G401.6 (cell line): ENCODE results near the gene CGB1.
"Not testable (repeated sequence)": the region's sequence is repeated elsewhere in the genome, so short reads cannot be mapped to it uniquely, and the experiment has no call there.

Experiments
- FAIRE-seq: peaks from 2 replicates; lab custom pipeline; 2012; peaks lifted over from hg19 to GRCh38; lab: Jason Lieb, UNC

The CGB1 gene

GRCh38 chr19:49020931-49021895, 15.5 kb downstream of the CGB1 start:
- FAIRE-seq: no peak

GRCh38 chr19:49020342-49020741, 16.4 kb downstream of the CGB1 start:
- FAIRE-seq: no peak

GRCh38 chr19:49019242-49019932, 17.3 kb downstream of the CGB1 start:
- FAIRE-seq: no peak

- FAIRE-seq: not testable (repeated sequence)
Observed at GRCh38 chr19:49018388-49019241, 18.1 kb downstream of the CGB1 start.

GRCh38 chr19:49017666-49018351, 18.9 kb downstream of the CGB1 start:
- FAIRE-seq: no peak

GRCh38 chr19:49017041-49017665, 19.5 kb downstream of the CGB1 start, which contains the start of gene LHB:
Gene LHB, minus strand, starts transcription at chr19:49017091. Its CDS starts 10 bp downstream, at chr19:49017081.
- FAIRE-seq: no peak

- no peak for FAIRE-seq
Observed at GRCh38 chr19:49016067-49016839, 20.4 kb downstream of the CGB1 start.

GRCh38 chr19:49014870-49015255, 21.8 kb downstream of the CGB1 start:
- no peak for FAIRE-seq

- no peak for FAIRE-seq
Observed at GRCh38 chr19:49014123-49014869, 22.4 kb downstream of the CGB1 start.

- FAIRE-seq: no peak
Observed at GRCh38 chr19:49011194-49011593, 25.5 kb downstream of the CGB1 start.

- FAIRE-seq: no peak
Observed at GRCh38 chr19:49010453-49010852, 26.2 kb downstream of the CGB1 start.

- no peak for FAIRE-seq
Observed at GRCh38 chr19:49009828-49010227, 26.9 kb downstream of the CGB1 start.

GRCh38 chr19:49006905-49007304, 29.8 kb downstream of the CGB1 start:
- FAIRE-seq: no peak

- no peak for FAIRE-seq
Observed at GRCh38 chr19:49004964-49005614, 31.6 kb downstream of the CGB1 start.

GRCh38 chr19:49004133-49004532, 32.6 kb downstream of the CGB1 start:
- FAIRE-seq: no peak

GRCh38 chr19:48999481-49000325, 37.0 kb downstream of the CGB1 start:
- peak; percentile 50 for FAIRE-seq

GRCh38 chr19:48997972-48998371, 38.7 kb downstream of the CGB1 start:
- no peak for FAIRE-seq

GRCh38 chr19:48994035-48994386, 42.7 kb downstream of the CGB1 start:
- no peak for FAIRE-seq
